Myocyte (in vitro differentiated cells): ENCODE data around the gene KCNIP2. TPM values are rescaled to one million over a fixed set of nuclear protein-coding genes. Genes with fewer than 3 reads are reported as not detected.

Experiments used
- DNase-seq: peaks from one replicate; pipeline ENCODE4 v3.0.0-alpha.2; 2012; ENCODE audit warnings: low read depth
- total RNA-seq: library from RNA; depleted of rRNA; stranded (reverse); fragments of >200 nt; gene quantifications from 2 replicates; pipeline ENCODE4 v1.2.3, GENCODE V29; 2014

KCNIP2 gene
- total RNA-seq, 1 donor from 2014 or later, result 0.45 TPM

GRCh38 chr10:101851411-101852116 lies 8.0 kb upstream of the KCNIP2 start:
- no peak for DNase-seq

- no peak for DNase-seq
Observed at GRCh38 chr10:101850749-101851148, 7.1 kb upstream of the KCNIP2 start.

- DNase-seq, result no peak
Observed at GRCh38 chr10:101848894-101849351, 5.3 kb upstream of the KCNIP2 start.

- no peak for DNase-seq
Observed at GRCh38 chr10:101848408-101848807, 4.8 kb upstream of the KCNIP2 start.

- peak; percentile 20 for DNase-seq
Observed at GRCh38 chr10:101845893-101846292, 2.3 kb upstream of the KCNIP2 start.

GRCh38 chr10:101841826-101842225 lies 1.8 kb downstream of the KCNIP2 start:
- DNase-seq, result no peak

GRCh38 chr10:101840741-101841453 lies 2.7 kb downstream of the KCNIP2 start:
- peak; percentile 80 for DNase-seq

GRCh38 chr10:101840102-101840684 lies 3.4 kb downstream of the KCNIP2 start:
- DNase-seq, result no peak

- no peak for DNase-seq
Observed at GRCh38 chr10:101839416-101840063, 4.1 kb downstream of the KCNIP2 start.

- DNase-seq, result no peak
Observed at GRCh38 chr10:101839002-101839401, 4.6 kb downstream of the KCNIP2 start.

GRCh38 chr10:101838416-101838970 lies 5.1 kb downstream of the KCNIP2 start:
- peak; percentile 59 for DNase-seq

- DNase-seq, result no peak
Observed at GRCh38 chr10:101837748-101838147, 5.9 kb downstream of the KCNIP2 start.

GRCh38 chr10:101835362-101835761 lies 8.2 kb downstream of the KCNIP2 start:
- DNase-seq, result no peak

GRCh38 chr10:101834341-101834740 lies 9.3 kb downstream of the KCNIP2 start:
- DNase-seq, result no peak

GRCh38 chr10:101833466-101833865 lies 10.1 kb downstream of the KCNIP2 start:
- no peak for DNase-seq

GRCh38 chr10:101832325-101832771 lies 11.3 kb downstream of the KCNIP2 start:
- no peak for DNase-seq

GRCh38 chr10:101831169-101831811 lies 12.3 kb downstream of the KCNIP2 start:
- no peak for DNase-seq

GRCh38 chr10:101830322-101831168 lies 13.1 kb downstream of the KCNIP2 start:
- peak; percentile 88 for DNase-seq

GRCh38 chr10:101829561-101830315 lies 13.9 kb downstream of the KCNIP2 start:
- no peak for DNase-seq
